ENCODE results near the gene VASH2. TPM values are rescaled to one million over a fixed set of nuclear protein-coding genes. Genes with fewer than 3 reads are reported as not detected.

Gene VASH2
- total and polyA plus RNA-seq, 2 of the 8 experiments (the other 6 are each of a cell fraction or from before 2014, with no cell fraction given) = 44.0 to 187 TPM

- POLR2A ChIA-PET (ENCODE audit: partially characterized antibody) = interaction anchor here (1.0 to 1.2 kb wide), 4 partner anchors 10 to 54 kb away, joined by 3 to 4 read pairs (median 4); no protein-coding TSS in a partner anchor
- no peak overlapping the region for H3K4me3 ChIP-seq (ENCODE audit: extremely low read depth in 1 of 4, insufficient read depth in 2 of 4, low read depth in 3 of 4, low read length in 4 of 4)
- H2AFZ ChIP-seq (ENCODE audit: low read length) = no peak overlapping the region
- TF ChIP-seq MAX (IDR thresholded peaks at IDR 0.05) = peak; percentile 44; the same call in 1 of the 2 replicates
- TF ChIP-seq POLR2AphosphoS5 (IDR thresholded peaks at IDR 0.05; ENCODE audit: low read depth, low read length) = no peak
- H3K79me1 ChIP-seq (ENCODE audit: low read depth, low read length) = no peaks in the 10 kb centered on the region
- H4K91ac ChIP-seq (replicated peaks; ENCODE audit: insufficient read length, low read length) = no peak overlapping the region
- CTCF ChIA-PET (ENCODE audit: partially characterized antibody) = interaction anchor here (1.2 to 1.7 kb wide), 6 partner anchors 10 to 34 kb away, joined by 3 to 10 read pairs (median 6); no protein-coding TSS in a partner anchor
- no peak overlapping the region for H3K9ac ChIP-seq (replicated peaks in 1 of 4; ENCODE audit: extremely low read depth in 1 of 4, low read depth in 3 of 4, low read length in 3 of 4)
- no peak overlapping the region for H4K5ac ChIP-seq (ENCODE audit: insufficient read length, low read depth, low read length)
- no peaks in the 10 kb centered on the region for H3K79me2 ChIP-seq (ENCODE audit: control insufficient read depth in 1 of 2, insufficient read depth in 2 of 2, low read length in 2 of 2)
- peak in 1 of 2 experiments; percentile 39 for DNase-seq (ENCODE audit: low read depth in 1 of 2, low spot score in 2 of 2)
- no peak overlapping the region for H2BK5ac ChIP-seq (ENCODE audit: low read depth, low read length)
- H3K14ac ChIP-seq (ENCODE audit: insufficient read length) = no peak overlapping the region
- H3K9me3 ChIP-seq (ENCODE audit: insufficient read depth in 2 of 2, low read depth in 1 of 2, low read length in 1 of 2) = peaks cover 0 to 2% of the 10 kb centered on the region in 2 experiments; a peak in 1 of 4 replicates
- no peak overlapping the region for H3K18ac ChIP-seq (ENCODE audit: extremely low read depth, low read length)
- H2BK20ac ChIP-seq (ENCODE audit: low read length) = no peak overlapping the region
- no peak overlapping the region for H3K4ac ChIP-seq (replicated peaks; ENCODE audit: insufficient read length, low read depth, low read length)
- no peaks in the 10 kb centered on the region for H3K23me2 ChIP-seq (ENCODE audit: low read depth, low read length)
- no peak overlapping the region for H2BK120ac ChIP-seq (replicated peaks; ENCODE audit: low read depth, low read length)
- H2BK15ac ChIP-seq (ENCODE audit: low read length) = 0 out of 2 replicates have a peak overlapping the region, but pooled peaks have one; percentile 14
- H4K8ac ChIP-seq (ENCODE audit: extremely low read depth, insufficient read depth, low read length) = no peak overlapping the region
- WGBS, 2 experiments (ENCODE audit: extremely low coverage in 1 of 2, insufficient coverage in 1 of 2, insufficient read length in 1 of 2, insufficient replicate concordance in 2 of 2, low coverage in 1 of 2, low lambda C conversion rate in 2 of 2, missing lambda C conversion rate in 1 of 2) = 85% methylated on average over 1 of the region's 1 CpG; no CpG with 5 or more reads in 1 of the 2 experiments
- no peak for FAIRE-seq
- no peak overlapping the region for H3K56ac ChIP-seq (replicated peaks; ENCODE audit: insufficient read length, low read depth, low read length)
- H3K4me2 ChIP-seq (ENCODE audit: insufficient read depth in 1 of 2, low read depth in 2 of 2, low read length in 2 of 2) = no peak overlapping the region; a peak in 1 of 4 replicates
- no peak overlapping the region for H2AK5ac ChIP-seq (ENCODE audit: low read depth, low read length)
- peaks cover 0 to 2% (median 0%) of the 10 kb centered on the region in 4 experiments; a peak in 1 of 7 replicates for H3K27me3 ChIP-seq (replicated peaks in 1 of 4; ENCODE audit: control insufficient read depth in 3 of 4, extremely low read depth in 1 of 4, insufficient read depth in 3 of 4, low read length in 3 of 4)
- no peaks in the 10 kb centered on the region for H3K36me3 ChIP-seq (ENCODE audit: control insufficient read depth in 2 of 4, insufficient read depth in 4 of 4, low read length in 3 of 4)
- H3K4me1 ChIP-seq (replicated peaks in 1 of 4; ENCODE audit: control insufficient read depth in 3 of 4, insufficient read depth in 4 of 4, low read length in 3 of 4) = peaks cover 3 to 14% (median 6%) of the 10 kb centered on the region in 4 experiments
- H4K20me1 ChIP-seq (replicated peaks in 1 of 2; ENCODE audit: control insufficient read depth in 1 of 2, insufficient read depth in 2 of 2, low read length in 2 of 2) = no peaks in the 10 kb centered on the region
- no peak overlapping the region for H3K27ac ChIP-seq (ENCODE audit: low read depth, low read length)
- no peak overlapping the region for H3K23ac ChIP-seq (ENCODE audit: insufficient read length)
- no peak overlapping the region for H2BK12ac ChIP-seq (ENCODE audit: low read depth, low read length)
These were observed 16.4 kb upstream of the VASH2 start for GRCh38 chr1:212933815-212934471.
